Stimulated activated CD4-positive, alpha-beta T cell treated with anti-CD3 and anti-CD28 coated beads, Interleukin-4, amount 100 ng/mL, for 24 hours (primary cell): ENCODE results near the gene LENEP.
"Not testable (repeated sequence)": the region's sequence is repeated elsewhere in the genome, so short reads cannot be mapped to it uniquely, and the experiment has no call there.

Source experiments
- DNase-seq: peaks from one replicate; pipeline ENCODE4 v3.0.0-alpha.2; 2020

Gene LENEP

GRCh38 chr1:154975409-154976059, 17.9 kb upstream of the LENEP start:
- peak; percentile 63 for DNase-seq

GRCh38 chr1:154977762-154978161, 15.6 kb upstream of the LENEP start:
- not testable (repeated sequence) for DNase-seq

- no peak for DNase-seq
Observed at GRCh38 chr1:154978360-154978759, 15.0 kb upstream of the LENEP start.

GRCh38 chr1:154982341-154982740, 11.0 kb upstream of the LENEP start:
- DNase-seq = no peak

- DNase-seq = peak; percentile 98
Observed at GRCh38 chr1:154982897-154983648, 10.3 kb upstream of the LENEP start, which contains the start of gene FLAD1. Gene FLAD1 (plus strand): TSS chr1:154983344. CDS start chr1:154983695, 351 bp downstream.

GRCh38 chr1:154983776-154984466, 9.5 kb upstream of the LENEP start:
- DNase-seq = no peak

- not testable (repeated sequence) for DNase-seq
Observed at GRCh38 chr1:154986736-154987135, 6.7 kb upstream of the LENEP start.

- DNase-seq = no peak
Observed at GRCh38 chr1:154987326-154987725, 6.1 kb upstream of the LENEP start.

- DNase-seq = no peak
Observed at GRCh38 chr1:154988058-154988954, 5.1 kb upstream of the LENEP start.

GRCh38 chr1:154989195-154989860, 4.1 kb upstream of the LENEP start:
- DNase-seq = no peak

- no peak for DNase-seq
Observed at GRCh38 chr1:154990276-154990675, 3.1 kb upstream of the LENEP start.

- DNase-seq = no peak
Observed at GRCh38 chr1:154992721-154993571, 440 bp upstream of the LENEP start.

- no peak for DNase-seq
Observed at GRCh38 chr1:154994269-154994587, 842 bp downstream of the LENEP start.

- DNase-seq = no peak
Observed at GRCh38 chr1:154994591-154994990, 1.2 kb downstream of the LENEP start.

GRCh38 chr1:154995301-154995983, 2.1 kb downstream of the LENEP start:
- DNase-seq = not testable (repeated sequence)

- DNase-seq = no peak
Observed at GRCh38 chr1:154996966-154997701, 3.7 kb downstream of the LENEP start.

GRCh38 chr1:154998201-154998780, 4.9 kb downstream of the LENEP start:
- no peak for DNase-seq

GRCh38 chr1:154998818-154999570, 5.6 kb downstream of the LENEP start:
- DNase-seq = peak; percentile 76
